Peyer's patch (tissue), 4 donors: ENCODE data around the gene IL36G.

Source experiments
- CTCF ChIP-seq, 6 experiments: fragments of 450-650 bp in 4 of 6; fragments of 200-600 bp in 2 of 6; sonication (generic) in 1 of 6; IDR thresholded peaks; one replicate each; pipeline ENCODE4 v1.5.1; 2017 to 2019; ENCODE audit warnings: antibody characterized with exemption in 6 of 6, mild to moderate bottlenecking in 3 of 6, moderate library complexity in 1 of 6
- POLR2A ChIP-seq, 2 donors: fragments of 450-650 bp; IDR thresholded peaks; one replicate each; pipeline ENCODE4 v1.5.1; 2017; ENCODE audit warnings: antibody characterized with exemption in 2 of 2, mild to moderate bottlenecking in 2 of 2, moderate library complexity in 2 of 2

- no peak for TF ChIP-seq CTCF (IDR thresholded peaks at IDR 0.05)
- no peak for TF ChIP-seq POLR2A (IDR thresholded peaks at IDR 0.05)
Measured at GRCh38 chr2:113034016-113034415, 56.2 kb downstream of the IL36G start.
